HFFc6 (cell line): Measurements from ENCODE around the gene FAIM2. TPM values are rescaled to one million over a fixed set of nuclear protein-coding genes. Genes with fewer than 3 reads are reported as not detected.

Source experiments
- DNase-seq: peaks from one replicate; pipeline ENCODE4 v3.0.0-alpha.2; 2018
- H3K27ac Mint-ChIP-seq: 2 replicates; pipeline ENCODE4 v1.8.0; 2020; ENCODE audit warnings: mild to moderate bottlenecking, mixed read lengths
- H3K27me3 Mint-ChIP-seq: 2 replicates; pipeline ENCODE4 v1.8.0; 2021; ENCODE audit warnings: mild to moderate bottlenecking, moderate library complexity, mixed read lengths; ENCODE audit not compliant: insufficient read depth
- H3K36me3 Mint-ChIP-seq: 2 replicates; pipeline ENCODE4 v1.8.0; 2021; ENCODE audit warnings: low read depth, mixed read lengths
- H3K4me1 Mint-ChIP-seq: 2 replicates; pipeline ENCODE4 v1.8.0; 2020; ENCODE audit warnings: low read depth, mixed read lengths
- H3K4me3 Mint-ChIP-seq: 2 replicates; pipeline ENCODE4 v1.8.0; 2020; ENCODE audit warnings: mild to moderate bottlenecking, moderate library complexity, mixed read lengths
- H3K9me3 Mint-ChIP-seq: 2 replicates; pipeline ENCODE4 v1.8.0; 2020; ENCODE audit warnings: mild to moderate bottlenecking, mixed read lengths
- CTCF ChIP-seq: fragments of 200-600 bp; sonication (generic); IDR thresholded peaks from 2 replicates; pipeline ENCODE4 v1.5.0; 2021; ENCODE audit warnings: antibody characterized with exemption, mild to moderate bottlenecking
- total RNA-seq, 6 experiments: library from RNA; stranded (reverse); fragmentation: NEBNext Ultra II Directional; extraction: Animal tissue kit (Norgen Biotek cat#: 25700); gene quantifications; 2 replicates in 1 of 6; 3 replicates in 5 of 6; pipeline ENCODE4 v1.2.3, GENCODE V29; 2021

Gene FAIM2
- total RNA-seq, 6 experiments from 2014 or later, result 0.24 to 1.1 (median 1.1) TPM

DNA sequence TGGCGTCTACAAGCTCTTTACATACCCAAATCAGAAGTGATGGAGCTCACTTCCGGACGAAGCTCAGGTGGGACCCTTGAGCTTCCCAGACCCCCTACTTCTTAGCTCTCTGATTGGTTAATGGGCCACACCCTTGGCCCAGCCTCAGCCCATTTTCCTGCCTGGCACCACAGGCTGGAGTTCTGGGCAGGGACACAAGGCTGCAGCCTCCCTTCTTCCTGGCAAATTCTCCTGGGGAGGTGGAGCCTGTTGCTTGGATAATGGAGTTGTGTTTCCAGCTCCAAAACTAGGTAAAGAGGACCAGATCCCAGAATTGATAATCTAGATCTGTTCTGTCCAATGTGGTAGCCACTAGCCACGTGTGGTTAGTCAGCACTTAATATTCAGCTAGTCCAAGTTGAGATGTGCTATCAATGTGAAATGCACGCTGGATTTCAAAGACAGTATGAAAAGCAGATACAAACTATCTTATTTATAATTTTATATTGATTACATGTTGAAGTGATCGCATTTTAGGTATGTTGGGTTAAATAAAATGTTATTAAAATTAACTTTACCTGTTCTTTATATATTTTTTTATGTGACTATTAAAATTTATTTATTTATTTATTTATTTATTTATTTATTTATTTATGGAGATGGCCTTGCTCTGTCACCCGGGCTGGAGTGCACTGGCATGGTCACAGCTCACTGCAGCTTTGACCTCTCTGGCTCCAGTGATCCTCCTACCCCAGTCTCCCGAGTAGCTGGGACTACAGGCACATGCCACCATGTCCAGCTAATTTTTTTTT, 12.6 kb upstream of the FAIM2 start:
- no peak for DNase-seq
- Mint-ChIP-seq H3K27ac (no peak overlapping the region), H3K9me3 (no peaks in the 10 kb centered on the region), H3K36me3 (no peaks in the 10 kb centered on the region), H3K4me3 (no peak overlapping the region), H3K4me1 (peaks cover 12% of the 10 kb centered on the region), H3K27me3 (peaks cover 11% of the 10 kb centered on the region)
- TF ChIP-seq CTCF, result no peak

GRCh38 chr12:49912345-49913255, 8.9 kb upstream of the FAIM2 start:
- no peak overlapping the region for H3K27ac Mint-ChIP-seq
- H3K9me3 Mint-ChIP-seq, result no peaks in the 10 kb centered on the region
- DNase-seq, result no peak
- H3K36me3 Mint-ChIP-seq, result no peaks in the 10 kb centered on the region
- peaks cover 13% of the 10 kb centered on the region for H3K27me3 Mint-ChIP-seq
- no peak for TF ChIP-seq CTCF
- H3K4me3 Mint-ChIP-seq, result no peak overlapping the region
- no peaks in the 10 kb centered on the region for H3K4me1 Mint-ChIP-seq

- TF ChIP-seq CTCF, result no peak
- Mint-ChIP-seq H3K9me3 (no peaks in the 10 kb centered on the region), H3K4me1 (no peaks in the 10 kb centered on the region), H3K4me3 (no peak overlapping the region), H3K36me3 (no peaks in the 10 kb centered on the region), H3K27ac (no peak overlapping the region), H3K27me3 (peaks cover 13% of the 10 kb centered on the region)
- no peak for DNase-seq
Measured at GRCh38 chr12:49911213-49911605, 7.5 kb upstream of the FAIM2 start.

- no peaks in the 10 kb centered on the region for H3K9me3 Mint-ChIP-seq
- H3K36me3 Mint-ChIP-seq, result no peaks in the 10 kb centered on the region
- H3K27me3 Mint-ChIP-seq, result peaks cover 15% of the 10 kb centered on the region
- no peak overlapping the region for H3K27ac Mint-ChIP-seq
- H3K4me3 Mint-ChIP-seq, result no peak overlapping the region
- no peaks in the 10 kb centered on the region for H3K4me1 Mint-ChIP-seq
- no peak for DNase-seq
- TF ChIP-seq CTCF, result no peak
Measured at GRCh38 chr12:49910331-49911212, 6.9 kb upstream of the FAIM2 start.

DNA sequence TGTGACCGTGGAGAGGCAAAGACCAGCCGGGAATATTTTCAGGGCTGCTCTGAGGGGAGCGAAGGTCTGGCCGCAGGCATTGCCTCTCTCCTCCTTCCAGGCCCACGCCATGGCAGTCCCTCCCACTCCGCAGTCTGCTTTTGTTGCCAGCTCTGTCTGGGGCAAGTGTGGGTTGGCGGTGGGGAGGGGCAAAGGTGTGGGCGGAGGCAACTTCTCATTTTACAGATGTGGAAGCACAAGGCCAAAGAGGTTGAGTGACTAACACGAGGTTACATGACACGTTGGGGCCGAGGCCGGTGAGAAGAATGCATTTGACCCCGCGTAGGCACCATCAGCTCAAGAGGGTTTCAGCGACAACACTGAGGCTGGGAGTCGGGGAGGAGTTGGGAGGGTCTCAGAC, 6.1 kb upstream of the FAIM2 start:
- TF ChIP-seq CTCF, result no peak
- Mint-ChIP-seq H3K4me3 (no peak overlapping the region), H3K9me3 (no peaks in the 10 kb centered on the region), H3K4me1 (no peaks in the 10 kb centered on the region), H3K36me3 (no peaks in the 10 kb centered on the region), H3K27me3 (peaks cover 18% of the 10 kb centered on the region), H3K27ac (no peak overlapping the region)
- DNase-seq, result no peak
